HL-60 (cell line): ENCODE results near the gene ZNF862.

Experiments used
- DNase-seq, 2 experiments: peaks; one replicate each; pipeline ENCODE4 v3.0.0-alpha.2; 2010 to 2020; ENCODE audit warnings: low read depth in 1 of 2, low spot score in 1 of 2
- H3K27ac ChIP-seq: fragments of 250-450 bp; sonication (Bioruptor Pico); replicated peaks from 2 replicates; pipeline ENCODE4 v1.5.1; 2020; ENCODE audit warnings: mild to moderate bottlenecking, moderate library complexity
- H3K27me3 ChIP-seq: fragments of 250-450 bp; sonication (Bioruptor Pico); 2 replicates; pipeline ENCODE4 v1.5.1; 2021; ENCODE audit warnings: mild to moderate bottlenecking, moderate library complexity; ENCODE audit not compliant: insufficient read depth, poor library complexity, severe bottlenecking
- H3K4me3 ChIP-seq: replicated peaks from 2 replicates; pipeline ENCODE4 v1.5.1; 2011; ENCODE audit warnings: mild to moderate bottlenecking, control low read depth, low read length; ENCODE audit not compliant: insufficient read depth
- CTCF ChIP-seq: IDR thresholded peaks from one replicate; pipeline ENCODE4 v1.5.1; 2011; ENCODE audit warnings: low read length, control low read depth, inconsistent platforms; ENCODE audit not compliant: insufficient read depth
- GABPA ChIP-seq: IDR thresholded peaks from 2 replicates; pipeline ENCODE4 v1.6.1; 2012; ENCODE audit warnings: low read depth
- POLR2AphosphoS5 ChIP-seq: IDR thresholded peaks from 2 replicates; pipeline ENCODE4 v1.6.1; 2012; ENCODE audit warnings: low read depth
- REST ChIP-seq: IDR thresholded peaks from 2 replicates; pipeline ENCODE4 v1.6.1; 2012; ENCODE audit warnings: low read depth; ENCODE audit not compliant: insufficient replicate concordance
- SPI1 ChIP-seq: IDR thresholded peaks from 2 replicates; pipeline ENCODE4 v1.6.1; 2012; ENCODE audit warnings: low read depth, mild to moderate bottlenecking, borderline replicate concordance

The ZNF862 gene

GRCh38 chr7:149817301-149817771 is 20.8 kb upstream of the ZNF862 start:
- H3K27me3 ChIP-seq = no peaks in the 10 kb centered on the region
- no peak overlapping the region for H3K27ac ChIP-seq
- no peak overlapping the region for H3K4me3 ChIP-seq
- no peak for DNase-seq
- TF ChIP-seq GABPA (no peak), POLR2AphosphoS5 (no peak), CTCF (no peak), SPI1 (no peak), REST (no peak)

GRCh38 chr7:149817836-149818535 is 20.2 kb upstream of the ZNF862 start:
- Histone ChIP-seq H3K4me3 (no peak overlapping the region), H3K27me3 (no peaks in the 10 kb centered on the region), H3K27ac (no peak overlapping the region)
- no peak for DNase-seq
- TF ChIP-seq SPI1 = no peak
- TF ChIP-seq CTCF = no peak
- TF ChIP-seq GABPA = no peak
- no peak for TF ChIP-seq POLR2AphosphoS5
- TF ChIP-seq REST = no peak

- Histone ChIP-seq H3K4me3 (no peak overlapping the region), H3K27ac (no peak overlapping the region), H3K27me3 (no peaks in the 10 kb centered on the region)
- TF ChIP-seq REST (no peak), POLR2AphosphoS5 (no peak), SPI1 (no peak), GABPA (no peak), CTCF (no peak)
- no peak for DNase-seq
Measured at GRCh38 chr7:149818536-149818840, 19.7 kb upstream of the ZNF862 start.
